Fibroblast of mammary gland (primary cell): ENCODE results near the gene ZNF24.
A peak's percentile ranks its signal among the peaks of the same experiment; 100 is the strongest.

Experiments
- DNase-seq: peaks from one replicate; pipeline ENCODE4 v3.0.0-alpha.2; 2010; ENCODE audit warnings: low read depth
- H3K4me3 ChIP-seq: 2 replicates; pipeline ENCODE4 v1.5.1; 2011; ENCODE audit warnings: low read depth, mild to moderate bottlenecking, low read length, moderate library complexity; ENCODE audit not compliant: control insufficient read depth
- TF ChIP-seq, protein P1 (sequence below): conservative IDR thresholded peaks from 2 replicates; pipeline ENCODE4 v1.5.1; 2011; ENCODE audit warnings: low read depth, low read length, inconsistent platforms; ENCODE audit not compliant: control insufficient read depth, insufficient read depth

Gene ZNF24

DNA sequence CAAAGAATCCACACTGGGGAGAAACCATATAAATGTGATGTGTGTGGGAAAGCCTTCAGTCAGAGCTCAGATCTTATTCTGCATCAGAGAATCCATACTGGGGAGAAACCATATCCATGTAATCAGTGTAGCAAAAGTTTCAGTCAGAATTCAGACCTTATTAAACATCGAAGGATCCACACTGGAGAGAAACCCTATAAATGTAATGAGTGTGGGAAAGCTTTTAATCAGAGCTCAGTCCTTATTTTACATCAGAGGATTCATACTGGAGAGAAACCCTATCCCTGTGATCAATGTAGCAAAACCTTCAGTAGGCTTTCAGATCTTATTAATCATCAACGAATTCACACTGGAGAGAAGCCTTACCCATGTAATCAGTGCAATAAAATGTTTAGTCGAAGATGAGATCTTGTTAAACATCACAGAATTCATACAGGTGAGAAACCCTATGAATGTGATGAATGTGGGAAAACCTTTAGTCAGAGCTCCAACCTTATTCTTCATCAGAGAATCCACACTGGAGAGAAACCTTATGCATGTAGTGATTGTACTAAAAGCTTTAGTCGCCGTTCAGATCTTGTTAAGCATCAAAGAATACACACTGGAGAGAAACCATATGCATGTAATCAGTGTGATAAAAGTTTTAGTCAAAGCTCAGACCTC, 37.5 kb downstream of the ZNF24 start:
- DNase-seq, result no peak
- TF ChIP-seq, protein P1, sequence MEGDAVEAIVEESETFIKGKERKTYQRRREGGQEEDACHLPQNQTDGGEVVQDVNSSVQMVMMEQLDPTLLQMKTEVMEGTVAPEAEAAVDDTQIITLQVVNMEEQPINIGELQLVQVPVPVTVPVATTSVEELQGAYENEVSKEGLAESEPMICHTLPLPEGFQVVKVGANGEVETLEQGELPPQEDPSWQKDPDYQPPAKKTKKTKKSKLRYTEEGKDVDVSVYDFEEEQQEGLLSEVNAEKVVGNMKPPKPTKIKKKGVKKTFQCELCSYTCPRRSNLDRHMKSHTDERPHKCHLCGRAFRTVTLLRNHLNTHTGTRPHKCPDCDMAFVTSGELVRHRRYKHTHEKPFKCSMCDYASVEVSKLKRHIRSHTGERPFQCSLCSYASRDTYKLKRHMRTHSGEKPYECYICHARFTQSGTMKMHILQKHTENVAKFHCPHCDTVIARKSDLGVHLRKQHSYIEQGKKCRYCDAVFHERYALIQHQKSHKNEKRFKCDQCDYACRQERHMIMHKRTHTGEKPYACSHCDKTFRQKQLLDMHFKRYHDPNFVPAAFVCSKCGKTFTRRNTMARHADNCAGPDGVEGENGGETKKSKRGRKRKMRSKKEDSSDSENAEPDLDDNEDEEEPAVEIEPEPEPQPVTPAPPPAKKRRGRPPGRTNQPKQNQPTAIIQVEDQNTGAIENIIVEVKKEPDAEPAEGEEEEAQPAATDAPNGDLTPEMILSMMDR, result no peak
- H3K4me3 ChIP-seq, result no peak overlapping the region

GRCh38 chr18:35303610-35304009, 40.6 kb downstream of the ZNF24 start:
- TF ChIP-seq, protein P1, result no peak
- no peak for DNase-seq
- H3K4me3 ChIP-seq, result no peak overlapping the region

DNA sequence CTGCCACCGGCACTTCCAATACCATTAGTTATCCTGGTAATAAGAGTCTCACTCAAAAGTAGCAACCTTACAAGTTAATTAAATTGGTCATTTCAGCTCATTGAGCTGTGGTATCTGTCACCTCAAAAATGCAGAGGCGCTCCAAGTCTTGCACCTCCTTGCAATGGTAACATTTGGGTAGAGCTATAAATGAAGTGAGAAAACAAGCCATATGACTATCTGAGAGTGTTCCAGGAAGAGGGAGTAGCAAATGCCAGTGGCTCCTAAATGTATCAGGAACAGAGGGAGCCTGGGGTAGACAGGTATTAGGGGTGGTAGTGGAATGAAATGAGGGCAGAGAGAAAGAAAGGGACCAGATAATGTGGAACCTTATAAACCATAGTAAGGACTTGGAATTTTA, 48.2 kb downstream of the ZNF24 start:
- DNase-seq, result no peak
- TF ChIP-seq, protein P1, result no peak
- no peak overlapping the region for H3K4me3 ChIP-seq

GRCh38 chr18:35291166-35291565, 53.1 kb downstream of the ZNF24 start:
- H3K4me3 ChIP-seq, result peak overlapping the region; percentile 81
- TF ChIP-seq, protein P1, result no peak
- DNase-seq, result no peak

DNA sequence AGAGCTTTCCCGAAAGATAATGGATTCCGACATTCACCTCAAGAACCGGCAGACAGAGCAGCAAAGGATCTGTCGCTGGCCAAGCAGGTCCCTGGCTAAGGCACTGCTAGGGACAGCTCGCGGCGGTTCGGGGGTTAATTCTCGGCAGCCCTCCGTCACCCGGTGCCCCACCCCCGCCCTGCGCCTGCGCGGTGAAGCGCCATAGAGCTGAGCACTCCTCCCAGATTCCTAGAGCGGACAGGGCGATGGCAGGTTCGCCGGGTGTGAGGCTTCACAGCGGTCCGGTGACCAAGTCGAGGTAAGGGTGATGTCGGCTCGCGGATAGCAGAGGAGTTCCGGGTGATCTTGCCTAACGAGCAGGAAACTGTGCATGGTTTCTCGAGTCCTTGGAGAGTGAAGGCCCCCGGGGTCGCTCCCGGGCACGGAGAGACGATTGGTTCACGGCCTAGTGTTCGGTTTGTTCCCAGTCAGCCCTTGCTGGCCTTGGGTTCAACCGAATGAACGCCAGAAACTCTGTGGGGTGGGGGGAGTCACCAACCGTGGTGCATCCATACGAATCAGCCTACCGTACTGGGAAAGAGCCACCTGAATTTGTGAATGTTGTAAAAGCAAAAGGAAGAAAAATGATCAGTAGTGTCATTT, 54.0 kb downstream of the ZNF24 start, which contains the start of gene ZSCAN30:
ZSCAN30 (minus strand) TSS at position 136 of the 642 bp plus-strand sequence. CDS start 25,877 bp downstream, outside the sequence.
- H3K4me3 ChIP-seq, result peak within 1 kb of the TSS; percentile 81
- DNase-seq, result peak; percentile 94
- TF ChIP-seq, protein P1, result no peak

GRCh38 chr18:35289727-35290093, 54.5 kb downstream of the ZNF24 start:
- no peak for DNase-seq
- H3K4me3 ChIP-seq, result peak overlapping the region; percentile 81
- TF ChIP-seq, protein P1, result no peak
